CD8-positive, alpha-beta memory T cell (primary cell): ENCODE results near the gene STX12. TPM values are rescaled to one million over a fixed set of nuclear protein-coding genes. Genes with fewer than 3 reads are reported as not detected.
"Not testable (repeated sequence)": the region's sequence is repeated elsewhere in the genome, so short reads cannot be mapped to it uniquely, and the experiment has no call there.

Experiments
- CTCF ChIA-PET: fragments of 350-600 bp; sonication (Branson Sonifier 250); formaldehyde crosslinking; loops from one replicate; lab custom pipeline; 2021; ENCODE audit warnings: antibody characterized with exemption; lab: Charles Lee
- POLR2A ChIA-PET: fragments of 350-600 bp; sonication (Branson Sonifier 250); formaldehyde crosslinking; loops from one replicate; lab custom pipeline; 2021; ENCODE audit warnings: antibody characterized with exemption; lab: Charles Lee
- DNase-seq, 5 donors: peaks; one replicate each; pipeline versions ENCODE4 v3.0.0 to v3.0.0-alpha.2; 2020 to 2022; ENCODE audit warnings: mixed read lengths in 1 of 5
- H3K27ac ChIP-seq: one replicate; pipeline ENCODE4 v1.7.0; 2013; ENCODE audit warnings: low read depth, mild to moderate bottlenecking, low read length, moderate library complexity
- H3K27me3 ChIP-seq: 2 replicates; pipeline ENCODE4 v1.7.0; 2013; ENCODE audit warnings: low read length, mild to moderate bottlenecking; ENCODE audit not compliant: insufficient read depth, poor library complexity, severe bottlenecking
- H3K36me3 ChIP-seq: 2 replicates; pipeline ENCODE4 v1.7.0; 2013; ENCODE audit warnings: mild to moderate bottlenecking, low read length, moderate library complexity; ENCODE audit not compliant: insufficient read depth
- H3K4me1 ChIP-seq: 2 replicates; pipeline ENCODE4 v1.7.0; 2013; ENCODE audit warnings: mild to moderate bottlenecking, low read length, moderate library complexity; ENCODE audit not compliant: insufficient read depth
- H3K4me3 ChIP-seq: 2 replicates; pipeline ENCODE4 v1.7.0; 2013; ENCODE audit warnings: mild to moderate bottlenecking, low read length
- H3K9me3 ChIP-seq: 2 replicates; pipeline ENCODE4 v1.7.0; 2013; ENCODE audit warnings: mild to moderate bottlenecking, low read length
- H3K27ac Mint-ChIP-seq, 8 donors: one replicate each; pipeline ENCODE4 v1.8.0; 2020 to 2021; ENCODE audit warnings: mixed read lengths in 8 of 8, mild to moderate bottlenecking in 6 of 8, inconsistent platforms in 3 of 8, moderate library complexity in 3 of 8
- H3K27me3 Mint-ChIP-seq, 2 donors: one replicate each; pipeline ENCODE4 v1.8.0; 2020 to 2021; ENCODE audit warnings: mixed read lengths in 2 of 2, mild to moderate bottlenecking in 1 of 2, moderate library complexity in 1 of 2
- H3K36me3 Mint-ChIP-seq, 3 donors: one replicate each; pipeline ENCODE4 v1.8.0; 2020 to 2021; ENCODE audit warnings: mixed read lengths in 3 of 3, inconsistent platforms in 1 of 3, mild to moderate bottlenecking in 1 of 3
- H3K4me1 Mint-ChIP-seq, 3 donors: one replicate each; pipeline ENCODE4 v1.8.0; 2020 to 2021; ENCODE audit warnings: mixed read lengths in 3 of 3, inconsistent platforms in 1 of 3, mild to moderate bottlenecking in 1 of 3
- H3K4me3 Mint-ChIP-seq, 7 donors: one replicate each; pipeline ENCODE4 v1.8.0; 2020 to 2021; ENCODE audit warnings: mixed read lengths in 7 of 7, mild to moderate bottlenecking in 6 of 7, moderate library complexity in 4 of 7, inconsistent platforms in 2 of 7
- H3K9me3 Mint-ChIP-seq, 5 donors: one replicate each; pipeline ENCODE4 v1.8.0; 2020 to 2022; ENCODE audit warnings: mixed read lengths in 5 of 5, mild to moderate bottlenecking in 3 of 5, moderate library complexity in 2 of 5, inconsistent platforms in 1 of 5
- polyA plus RNA-seq: library from polyadenylated mRNA; unstranded; fragments of 300-500 nt; fragmentation: Illumina TruSeq; gene quantifications from one replicate; pipeline ENCODE4 v1.2.3, GENCODE V29; 2021
- total RNA-seq, 2 experiments: library from RNA; stranded (reverse); gene quantifications; one replicate each; pipeline ENCODE4 v1.2.3, GENCODE V29; 2021

STX12 gene
- total and polyA plus RNA-seq, 3 experiments from 2014 or later: 18.8 to 23.4 (median 21.3) TPM

GRCh38 chr1:27790270-27790669 is 17.3 kb downstream of the STX12 start:
- H3K4me3 Mint-ChIP-seq, H3K4me3 ChIP-seq, H3K9me3 ChIP-seq, POLR2A ChIA-PET, DNase-seq, H3K36me3 ChIP-seq, H3K4me1 ChIP-seq, H3K27me3 ChIP-seq, H3K9me3 Mint-ChIP-seq, CTCF ChIA-PET, H3K27ac ChIP-seq, H3K27me3 Mint-ChIP-seq: not testable (repeated sequence)
- peak overlapping the region in 1 of 8 donors; percentile 50 for H3K27ac Mint-ChIP-seq
- H3K36me3 Mint-ChIP-seq: peaks cover 0 to 51% (median 18%) of the 10 kb centered on the region in 3 donors
- H3K4me1 Mint-ChIP-seq: peaks cover 9 to 18% (median 11%) of the 10 kb centered on the region in 3 donors

- H3K4me1 ChIP-seq: no peaks in the 10 kb centered on the region
- no peaks in the 10 kb centered on the region for H3K27me3 ChIP-seq
- no peak overlapping the region for H3K27ac ChIP-seq
- H3K27me3 Mint-ChIP-seq: no peaks in the 10 kb centered on the region
- H3K9me3 Mint-ChIP-seq: no peaks in the 10 kb centered on the region
- ChIA-PET POLR2A (no interaction called here), CTCF (no interaction called here)
- peaks cover 30% of the 10 kb centered on the region for H3K36me3 ChIP-seq
- peak overlapping the region in 2 of 8 donors; percentile 4 to 65 for H3K27ac Mint-ChIP-seq
- no peak overlapping the region for H3K4me3 ChIP-seq
- no peaks in the 10 kb centered on the region for H3K9me3 ChIP-seq
- DNase-seq: no peak
- H3K36me3 Mint-ChIP-seq: peaks cover 8 to 72% (median 29%) of the 10 kb centered on the region in 3 donors
- H3K4me1 Mint-ChIP-seq: peaks cover 0 to 4% (median 0%) of the 10 kb centered on the region in 3 donors
- no peak overlapping the region for H3K4me3 Mint-ChIP-seq
Measured at GRCh38 chr1:27795601-27796000, 22.6 kb downstream of the STX12 start.

- POLR2A ChIA-PET: no interaction called here
- H3K4me1 ChIP-seq: no peaks in the 10 kb centered on the region
- Mint-ChIP-seq H3K27me3 (no peaks in the 10 kb centered on the region), H3K4me1 (peaks cover 0 to 1% (median 0%) of the 10 kb centered on the region in 3 donors), H3K27ac (peak overlapping the region in 3 of 8 donors; percentile 36 to 78 (median 72)), H3K36me3 (peaks cover 7 to 63% (median 22%) of the 10 kb centered on the region in 3 donors), H3K4me3 (no peak overlapping the region), H3K9me3 (no peaks in the 10 kb centered on the region)
- H3K27me3 ChIP-seq: no peaks in the 10 kb centered on the region
- peaks cover 28% of the 10 kb centered on the region for H3K36me3 ChIP-seq
- DNase-seq: no peak
- H3K27ac ChIP-seq: no peak overlapping the region
- CTCF ChIA-PET: no interaction called here
- H3K9me3 ChIP-seq: no peaks in the 10 kb centered on the region
- H3K4me3 ChIP-seq: no peak overlapping the region
Measured at GRCh38 chr1:27804791-27805190, 31.8 kb downstream of the STX12 start.

- Histone ChIP-seq H3K4me3 (no peak overlapping the region), H3K4me1 (no peaks in the 10 kb centered on the region), H3K27ac (no peak overlapping the region), H3K36me3 (peaks cover 14% of the 10 kb centered on the region), H3K9me3 (no peaks in the 10 kb centered on the region), H3K27me3 (no peaks in the 10 kb centered on the region)
- Mint-ChIP-seq H3K4me1 (peaks cover 0 to 1% (median 0%) of the 10 kb centered on the region in 3 donors), H3K9me3 (no peaks in the 10 kb centered on the region), H3K36me3 (peaks cover 7 to 54% (median 19%) of the 10 kb centered on the region in 3 donors), H3K27me3 (no peaks in the 10 kb centered on the region), H3K4me3 (no peak overlapping the region), H3K27ac (no peak overlapping the region)
- ChIA-PET POLR2A (no interaction called here), CTCF (no interaction called here)
- DNase-seq: no peak
Measured at GRCh38 chr1:27806758-27807157, 33.7 kb downstream of the STX12 start.

- Mint-ChIP-seq H3K27me3 (no peaks in the 10 kb centered on the region), H3K9me3 (no peaks in the 10 kb centered on the region), H3K4me3 (no peak overlapping the region), H3K4me1 (peaks cover 0 to 1% (median 0%) of the 10 kb centered on the region in 3 donors), H3K36me3 (peaks cover 7 to 53% (median 16%) of the 10 kb centered on the region in 3 donors), H3K27ac (no peak overlapping the region)
- H3K36me3 ChIP-seq: peaks cover 8% of the 10 kb centered on the region
- H3K27me3 ChIP-seq: no peaks in the 10 kb centered on the region
- no peaks in the 10 kb centered on the region for H3K9me3 ChIP-seq
- POLR2A ChIA-PET: no interaction called here
- CTCF ChIA-PET: no interaction called here
- H3K27ac ChIP-seq: no peak overlapping the region
- DNase-seq: no peak
- H3K4me3 ChIP-seq: no peak overlapping the region
- H3K4me1 ChIP-seq: no peaks in the 10 kb centered on the region
Measured at GRCh38 chr1:27807385-27807784, 34.4 kb downstream of the STX12 start.

- peaks cover 4 to 53% (median 14%) of the 10 kb centered on the region in 3 donors for H3K36me3 Mint-ChIP-seq
- H3K4me3 Mint-ChIP-seq, H3K27ac Mint-ChIP-seq, H3K27me3 ChIP-seq, H3K27me3 Mint-ChIP-seq, CTCF ChIA-PET, H3K4me1 ChIP-seq, H3K4me3 ChIP-seq, H3K9me3 ChIP-seq, H3K4me1 Mint-ChIP-seq, H3K36me3 ChIP-seq, POLR2A ChIA-PET, DNase-seq, H3K27ac ChIP-seq, H3K9me3 Mint-ChIP-seq: not testable (repeated sequence)
Measured at GRCh38 chr1:27808131-27808530, 35.1 kb downstream of the STX12 start.

- H3K27me3 ChIP-seq: no peaks in the 10 kb centered on the region
- H3K27me3 Mint-ChIP-seq: no peaks in the 10 kb centered on the region
- H3K9me3 ChIP-seq: no peaks in the 10 kb centered on the region
- no peaks in the 10 kb centered on the region for H3K9me3 Mint-ChIP-seq
- H3K4me1 Mint-ChIP-seq: peaks cover 0 to 1% (median 0%) of the 10 kb centered on the region in 3 donors
- peaks cover 0 to 54% (median 10%) of the 10 kb centered on the region in 3 donors for H3K36me3 Mint-ChIP-seq
- no peak for DNase-seq
- no peak overlapping the region for H3K27ac ChIP-seq
- peak overlapping the region in 2 of 8 donors; percentile 42 to 70 for H3K27ac Mint-ChIP-seq
- no peaks in the 10 kb centered on the region for H3K4me1 ChIP-seq
- ChIA-PET CTCF (no interaction called here), POLR2A (no interaction called here)
- H3K36me3 ChIP-seq: peaks cover 6% of the 10 kb centered on the region
- no peak overlapping the region for H3K4me3 Mint-ChIP-seq
- no peak overlapping the region for H3K4me3 ChIP-seq
Measured at GRCh38 chr1:27809883-27810282, 36.9 kb downstream of the STX12 start.

GRCh38 chr1:27811741-27812500 is 38.9 kb downstream of the STX12 start:
- no peak overlapping the region for H3K4me3 ChIP-seq
- CTCF ChIA-PET: no interaction called here
- H3K4me1 ChIP-seq: no peaks in the 10 kb centered on the region
- Mint-ChIP-seq H3K27me3 (no peaks in the 10 kb centered on the region), H3K27ac (peak overlapping the region in 2 of 8 donors; percentile 25 to 33), H3K4me1 (peaks cover 0 to 1% (median 0%) of the 10 kb centered on the region in 3 donors), H3K4me3 (no peak overlapping the region), H3K9me3 (no peaks in the 10 kb centered on the region), H3K36me3 (peaks cover 0 to 46% (median 9%) of the 10 kb centered on the region in 3 donors)
- no peaks in the 10 kb centered on the region for H3K27me3 ChIP-seq
- no peak for DNase-seq
- no peak overlapping the region for H3K27ac ChIP-seq
- peaks cover 13% of the 10 kb centered on the region for H3K36me3 ChIP-seq
- no peaks in the 10 kb centered on the region for H3K9me3 ChIP-seq
- POLR2A ChIA-PET: interaction anchor here (0.7 kb wide), 1 partner anchor 110 kb away, joined by 3 read pairs; no protein-coding TSS in a partner anchor
